H1 (cell line): ENCODE measurements around the gene OSCP1.

Source experiments
- EP300 ChIP-seq, 2 experiments: IDR thresholded peaks; 1 replicate in 1 of 2; 2 replicates in 1 of 2; pipeline ENCODE4 v1.6.1; 2011 to 2012; ENCODE audit warnings: low read depth in 2 of 2, low read length in 2 of 2, mild to moderate bottlenecking in 2 of 2, borderline replicate concordance in 1 of 2, inconsistent platforms in 1 of 2, moderate library complexity in 1 of 2
- GABPA ChIP-seq: IDR thresholded peaks from 2 replicates; pipeline ENCODE4 v1.6.1; 2011; ENCODE audit warnings: mild to moderate bottlenecking, low read length, moderate library complexity, borderline replicate concordance; ENCODE audit not compliant: insufficient read depth
- MAFK ChIP-seq: IDR thresholded peaks from 2 replicates; pipeline ENCODE4 v1.6.1; 2012; ENCODE audit warnings: low read depth, mild to moderate bottlenecking, improper control_type of control experiment, low read length
- MAX ChIP-seq: IDR thresholded peaks from 2 replicates; pipeline ENCODE4 v1.6.1; 2012; ENCODE audit warnings: inconsistent platforms
- NRF1 ChIP-seq: IDR thresholded peaks from 2 replicates; pipeline ENCODE4 v1.6.1; 2011; ENCODE audit warnings: mild to moderate bottlenecking, low read depth, low read length, improper control_type of control experiment
- POLR2A ChIP-seq, 2 experiments: IDR thresholded peaks; 1 replicate in 1 of 2; 2 replicates in 1 of 2; pipeline ENCODE4 v1.6.1; 2011; ENCODE audit warnings: low read depth in 2 of 2, low read length in 2 of 2, mild to moderate bottlenecking in 2 of 2; ENCODE audit errors: control extremely low read depth in 1 of 2
- POLR2AphosphoS5 ChIP-seq: IDR thresholded peaks from 2 replicates; pipeline ENCODE4 v1.6.1; 2011; ENCODE audit warnings: low read depth, low read length
- SP1 ChIP-seq: IDR thresholded peaks from 2 replicates; pipeline ENCODE4 v1.6.1; 2011; ENCODE audit warnings: low read depth, low read length
- TF ChIP-seq, protein P1 (sequence below), 3 experiments: IDR thresholded peaks; 1 replicate in 2 of 3; 2 replicates in 1 of 3; pipeline versions ENCODE4 v1.5.1 to v1.6.1; 2011; ENCODE audit warnings: low read length in 3 of 3, mild to moderate bottlenecking in 3 of 3, inconsistent platforms in 2 of 3, low read depth in 1 of 3, moderate library complexity in 1 of 3; ENCODE audit not compliant: insufficient read depth in 1 of 3; ENCODE audit errors: control extremely low read depth in 1 of 3
- TF ChIP-seq, protein P2 (sequence below): IDR thresholded peaks from 2 replicates; pipeline ENCODE4 v1.6.1; 2011; ENCODE audit warnings: low read depth, mild to moderate bottlenecking, low read length; ENCODE audit not compliant: insufficient read depth

GRCh38 chr1:36419140-36419539 is 31.1 kb downstream of the OSCP1 start:
- TF ChIP-seq EP300 (IDR thresholded peaks at IDR 0.05; ENCODE audit: borderline replicate concordance in 1 of 2, low read depth in 2 of 2, low read length in 2 of 2) (no peak), POLR2AphosphoS5 (no peak), GABPA (no peak), NRF1 (no peak), MAFK (no peak), MAX (no peak), POLR2A (IDR thresholded peaks at IDR 0.05; ENCODE audit: control extremely low read depth in 1 of 2, low read depth in 2 of 2, low read length in 2 of 2) (no peak), SP1 (no peak)
- TF ChIP-seq, protein P1, sequence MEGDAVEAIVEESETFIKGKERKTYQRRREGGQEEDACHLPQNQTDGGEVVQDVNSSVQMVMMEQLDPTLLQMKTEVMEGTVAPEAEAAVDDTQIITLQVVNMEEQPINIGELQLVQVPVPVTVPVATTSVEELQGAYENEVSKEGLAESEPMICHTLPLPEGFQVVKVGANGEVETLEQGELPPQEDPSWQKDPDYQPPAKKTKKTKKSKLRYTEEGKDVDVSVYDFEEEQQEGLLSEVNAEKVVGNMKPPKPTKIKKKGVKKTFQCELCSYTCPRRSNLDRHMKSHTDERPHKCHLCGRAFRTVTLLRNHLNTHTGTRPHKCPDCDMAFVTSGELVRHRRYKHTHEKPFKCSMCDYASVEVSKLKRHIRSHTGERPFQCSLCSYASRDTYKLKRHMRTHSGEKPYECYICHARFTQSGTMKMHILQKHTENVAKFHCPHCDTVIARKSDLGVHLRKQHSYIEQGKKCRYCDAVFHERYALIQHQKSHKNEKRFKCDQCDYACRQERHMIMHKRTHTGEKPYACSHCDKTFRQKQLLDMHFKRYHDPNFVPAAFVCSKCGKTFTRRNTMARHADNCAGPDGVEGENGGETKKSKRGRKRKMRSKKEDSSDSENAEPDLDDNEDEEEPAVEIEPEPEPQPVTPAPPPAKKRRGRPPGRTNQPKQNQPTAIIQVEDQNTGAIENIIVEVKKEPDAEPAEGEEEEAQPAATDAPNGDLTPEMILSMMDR (IDR thresholded peaks at IDR 0.05; ENCODE audit: control extremely low read depth in 1 of 3, insufficient read depth in 1 of 3, low read depth in 1 of 3, low read length in 3 of 3) = no peak
- TF ChIP-seq, protein P2, sequence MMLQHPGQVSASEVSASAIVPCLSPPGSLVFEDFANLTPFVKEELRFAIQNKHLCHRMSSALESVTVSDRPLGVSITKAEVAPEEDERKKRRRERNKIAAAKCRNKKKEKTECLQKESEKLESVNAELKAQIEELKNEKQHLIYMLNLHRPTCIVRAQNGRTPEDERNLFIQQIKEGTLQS = no peak
